A549 (cell line): Measurements from ENCODE around the gene TUBB1.

ENCODE experiments used
- CTCF ChIP-seq: fragments of >200 bp; sonication (Bioruptor Twin); formaldehyde crosslinking; IDR thresholded peaks from 3 replicates; pipeline ENCODE4 v1.5.1; 2016
- MAX ChIP-seq: IDR thresholded peaks from 2 replicates; pipeline ENCODE4 v1.6.1; 2012

- TF ChIP-seq CTCF: no peak
- TF ChIP-seq MAX: no peak
Measured at GRCh38 chr20:59032713-59033059, 13.5 kb downstream of the TUBB1 start.
